Epidermal melanocyte (primary cell): ENCODE data around the gene HOXD13.

Experiments
- DNase-seq: peaks from one replicate; pipeline ENCODE4 v3.0.0; 2011; ENCODE audit warnings: low spot score; ENCODE audit not compliant: insufficient read length

The HOXD13 gene

GRCh38 chr2:176093145-176093897 lies 800 bp downstream of the HOXD13 start:
- no peak for DNase-seq

DNA sequence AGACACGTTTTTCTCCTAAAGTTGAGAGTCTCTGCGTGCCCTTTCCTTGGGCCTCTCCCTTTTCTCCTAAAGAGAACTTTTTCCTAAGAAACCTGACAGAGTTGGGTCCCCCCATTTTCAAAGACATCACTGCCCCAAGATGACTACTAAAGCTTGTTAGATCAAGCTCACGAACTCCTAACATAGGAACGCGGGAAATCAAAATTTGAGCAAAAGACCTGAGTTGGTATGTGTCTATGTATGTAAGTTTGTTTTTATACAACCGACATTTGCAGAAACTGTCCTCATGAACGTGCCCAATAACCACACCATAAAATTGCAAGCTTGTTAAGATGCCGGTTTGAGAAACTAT lies 1.4 kb downstream of the HOXD13 start:
- no peak for DNase-seq

DNA sequence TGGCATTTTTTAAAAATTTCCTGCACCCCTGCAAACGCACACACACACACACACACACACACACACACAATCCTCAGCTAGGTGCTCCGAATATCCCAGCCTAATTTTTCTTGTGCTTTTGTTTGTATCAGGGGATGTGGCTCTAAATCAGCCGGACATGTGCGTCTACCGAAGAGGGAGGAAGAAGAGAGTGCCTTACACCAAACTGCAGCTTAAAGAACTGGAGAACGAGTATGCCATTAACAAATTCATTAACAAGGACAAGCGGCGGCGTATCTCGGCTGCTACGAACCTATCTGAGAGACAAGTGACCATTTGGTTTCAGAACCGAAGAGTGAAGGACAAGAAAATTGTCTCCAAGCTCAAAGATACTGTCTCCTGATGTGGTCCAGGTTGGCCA lies 1.8 kb downstream of the HOXD13 start:
- no peak for DNase-seq

DNA sequence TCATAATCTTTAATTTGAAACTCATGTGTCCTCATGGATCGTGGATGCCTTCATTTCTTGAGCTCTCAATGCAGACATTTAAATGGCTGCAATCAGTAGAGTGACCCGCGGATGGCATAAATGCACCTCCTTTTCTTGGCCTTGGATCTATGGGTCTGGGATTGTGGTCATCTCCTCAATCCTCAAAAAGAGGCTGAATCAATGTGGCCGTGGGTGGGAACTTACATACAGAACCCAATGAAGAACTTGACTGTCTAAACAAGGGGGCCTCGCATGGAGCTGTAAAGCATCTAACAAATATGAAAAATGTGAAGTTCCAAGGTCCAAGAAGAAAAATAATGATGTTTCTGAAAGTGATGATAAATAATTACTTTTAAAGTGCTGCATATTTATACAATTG lies 2.9 kb downstream of the HOXD13 start:
- no peak for DNase-seq

DNA sequence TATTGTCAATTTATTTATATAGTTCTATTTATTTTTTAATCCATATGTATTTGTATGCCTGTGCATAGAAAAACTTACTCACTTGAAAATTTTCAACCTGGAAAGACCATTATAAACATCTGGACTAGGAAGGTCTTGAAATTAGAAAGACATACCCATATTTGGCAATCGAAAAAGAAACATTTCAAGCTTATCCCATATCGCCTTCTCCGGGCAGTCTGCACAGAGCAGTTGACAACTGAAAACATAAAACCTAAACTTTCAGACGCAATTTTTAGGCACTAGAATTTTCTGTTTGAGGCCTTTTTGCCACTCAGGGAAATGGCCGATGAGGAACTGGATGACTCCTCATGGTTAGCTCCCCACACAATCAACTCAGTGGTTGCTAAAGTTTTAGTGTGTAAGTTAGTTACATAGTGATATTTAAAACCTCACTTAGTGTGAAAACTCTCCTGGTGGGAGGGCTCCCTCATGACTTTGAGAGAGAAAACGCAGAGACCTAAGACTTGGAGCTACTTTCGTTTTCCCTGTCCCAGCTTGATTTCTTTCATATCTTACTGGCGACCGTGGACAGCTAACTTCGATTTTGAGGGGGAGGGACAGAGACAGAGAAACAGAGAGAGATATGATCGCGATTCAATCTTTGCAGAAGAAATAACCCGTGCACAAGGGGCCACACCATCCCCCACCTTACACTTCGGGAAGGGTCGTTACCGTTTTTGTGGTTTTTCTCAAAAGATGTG lies 3.9 kb downstream of the HOXD13 start:
- no peak for DNase-seq

DNA sequence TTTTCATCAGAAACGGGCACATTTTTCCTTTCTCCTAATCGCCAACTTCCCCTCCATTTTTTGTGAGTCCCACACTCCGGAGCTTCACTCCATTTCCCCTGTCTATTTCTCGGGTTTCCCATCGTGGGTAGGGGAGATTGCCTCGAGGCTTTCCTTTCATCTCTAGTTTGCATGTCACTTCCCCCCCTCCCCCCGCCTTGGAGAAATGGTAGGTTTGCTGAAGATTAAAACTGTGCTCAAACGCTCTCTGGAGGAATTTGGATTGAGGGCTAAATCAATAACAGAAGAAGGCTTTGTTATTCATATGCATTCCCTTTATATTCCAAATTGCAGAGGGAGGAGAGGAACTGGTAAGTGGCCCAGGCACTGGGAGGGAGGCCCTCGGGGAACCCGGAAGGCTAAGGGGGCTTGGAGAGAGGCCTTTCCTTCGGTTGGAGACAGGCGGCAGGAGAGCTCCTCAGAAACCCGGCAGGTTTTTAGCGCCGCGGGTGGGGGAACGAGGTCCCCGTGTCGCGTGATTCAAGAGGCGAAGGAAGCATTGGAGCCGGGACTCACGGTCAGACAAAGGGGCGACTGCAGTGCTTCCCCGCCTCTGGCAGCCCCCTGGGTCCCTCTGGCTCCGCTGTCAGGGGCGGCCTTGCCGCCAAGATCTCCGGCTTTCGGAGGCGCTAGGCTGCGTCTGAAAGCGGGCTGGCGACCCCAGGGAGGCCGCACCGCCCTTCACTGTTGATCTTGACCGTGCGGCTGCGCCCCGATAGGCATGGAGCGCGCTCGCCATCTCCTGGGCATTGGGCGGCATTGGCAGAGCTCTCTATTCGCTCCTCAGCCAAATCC lies 4.7 kb downstream of the HOXD13 start:
- DNase-seq = peak; percentile 89

GRCh38 chr2:176097820-176098365 lies 5.4 kb downstream of the HOXD13 start:
- DNase-seq = no peak

- DNase-seq = no peak
Observed at GRCh38 chr2:176098366-176099158, 6.0 kb downstream of the HOXD13 start.

DNA sequence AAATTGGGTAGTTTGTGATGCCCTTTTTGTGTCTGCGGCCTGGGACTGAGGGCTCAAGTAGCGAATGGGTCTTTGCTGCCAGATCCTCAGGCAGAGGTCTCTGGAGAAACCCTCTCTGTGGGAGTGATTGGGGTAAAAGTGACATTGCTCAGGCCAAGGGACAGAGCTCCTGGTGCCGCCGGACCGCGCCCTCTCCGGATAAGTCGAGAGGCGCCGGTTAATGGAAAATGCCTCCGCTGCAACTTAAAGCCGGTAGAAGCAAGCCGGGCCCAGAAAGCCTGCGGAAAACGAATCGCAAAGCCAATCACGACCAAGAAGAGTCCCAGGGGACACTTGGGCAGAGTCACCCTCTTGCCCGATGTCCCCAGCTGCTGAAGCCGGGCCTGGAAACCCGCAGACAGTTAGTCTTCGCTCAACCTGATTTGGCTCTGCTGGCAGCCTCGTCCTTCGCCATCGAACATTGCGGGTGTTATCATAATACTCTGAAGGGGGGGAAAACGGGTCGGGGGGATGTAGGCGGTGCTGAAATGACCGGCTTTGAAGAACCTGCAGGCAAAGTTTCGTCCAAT lies 6.7 kb downstream of the HOXD13 start:
- DNase-seq = no peak

DNA sequence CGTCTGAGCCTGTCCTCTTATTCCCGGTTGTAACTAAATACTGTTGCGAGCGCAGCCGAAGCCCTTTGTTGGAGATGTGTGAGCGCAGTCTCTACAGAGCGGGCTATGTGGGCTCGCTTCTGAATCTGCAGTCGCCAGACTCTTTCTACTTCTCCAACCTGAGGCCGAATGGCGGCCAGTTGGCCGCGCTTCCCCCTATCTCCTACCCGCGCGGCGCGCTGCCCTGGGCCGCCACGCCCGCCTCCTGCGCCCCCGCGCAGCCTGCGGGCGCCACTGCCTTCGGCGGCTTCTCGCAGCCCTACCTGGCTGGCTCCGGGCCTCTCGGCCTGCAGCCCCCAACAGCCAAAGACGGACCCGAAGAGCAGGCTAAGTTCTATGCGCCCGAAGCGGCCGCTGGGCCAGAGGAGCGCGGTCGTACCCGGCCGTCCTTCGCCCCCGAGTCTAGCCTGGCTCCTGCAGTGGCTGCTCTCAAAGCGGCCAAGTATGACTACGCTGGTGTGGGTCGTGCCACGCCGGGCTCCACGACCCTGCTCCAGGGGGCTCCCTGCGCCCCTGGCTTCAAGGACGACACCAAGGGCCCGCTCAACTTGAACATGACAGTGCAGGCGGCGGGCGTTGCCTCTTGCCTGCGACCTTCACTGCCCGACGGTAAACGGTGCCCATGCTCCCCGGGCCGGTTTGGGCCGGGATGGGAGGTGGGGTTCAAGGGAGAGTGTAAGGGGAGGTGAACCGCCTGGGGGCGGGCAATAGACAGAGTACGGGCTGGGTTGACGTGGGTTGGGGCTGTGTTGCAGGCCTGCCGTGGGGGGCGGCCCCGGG lies 7.4 kb downstream of the HOXD13 start, which contains the start of gene HOXD12:
TSS of gene HOXD12 (plus strand) at position 68 of the 819 bp plus-strand sequence. CDS start at position 75, 7 bp downstream.
- DNase-seq = no peak

DNA sequence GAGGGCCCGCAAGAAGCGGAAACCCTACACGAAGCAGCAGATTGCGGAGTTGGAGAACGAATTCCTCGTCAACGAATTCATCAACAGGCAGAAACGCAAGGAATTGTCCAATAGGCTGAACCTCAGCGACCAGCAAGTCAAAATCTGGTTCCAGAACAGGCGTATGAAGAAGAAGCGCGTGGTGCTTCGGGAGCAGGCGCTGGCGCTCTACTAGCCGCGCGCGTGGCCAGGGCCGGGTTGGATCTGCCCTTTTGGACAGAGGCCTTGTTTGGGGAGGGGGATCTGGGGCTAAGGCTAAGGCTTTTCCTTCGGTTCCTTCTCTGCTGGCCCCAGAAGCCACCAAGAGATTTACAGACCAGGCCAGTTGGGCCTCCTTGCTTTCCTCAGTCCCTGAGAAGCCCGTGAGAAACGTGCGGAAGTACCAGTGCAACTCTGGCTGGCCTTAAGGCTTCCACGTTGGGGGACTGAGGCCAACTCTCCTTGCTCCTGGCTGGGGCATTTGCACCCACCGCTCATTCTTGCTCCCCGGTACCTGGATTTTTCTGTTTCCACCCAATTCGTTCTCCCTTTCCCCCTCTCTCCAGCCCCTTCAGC lies 8.1 kb downstream of the HOXD13 start:
- DNase-seq = no peak

DNA sequence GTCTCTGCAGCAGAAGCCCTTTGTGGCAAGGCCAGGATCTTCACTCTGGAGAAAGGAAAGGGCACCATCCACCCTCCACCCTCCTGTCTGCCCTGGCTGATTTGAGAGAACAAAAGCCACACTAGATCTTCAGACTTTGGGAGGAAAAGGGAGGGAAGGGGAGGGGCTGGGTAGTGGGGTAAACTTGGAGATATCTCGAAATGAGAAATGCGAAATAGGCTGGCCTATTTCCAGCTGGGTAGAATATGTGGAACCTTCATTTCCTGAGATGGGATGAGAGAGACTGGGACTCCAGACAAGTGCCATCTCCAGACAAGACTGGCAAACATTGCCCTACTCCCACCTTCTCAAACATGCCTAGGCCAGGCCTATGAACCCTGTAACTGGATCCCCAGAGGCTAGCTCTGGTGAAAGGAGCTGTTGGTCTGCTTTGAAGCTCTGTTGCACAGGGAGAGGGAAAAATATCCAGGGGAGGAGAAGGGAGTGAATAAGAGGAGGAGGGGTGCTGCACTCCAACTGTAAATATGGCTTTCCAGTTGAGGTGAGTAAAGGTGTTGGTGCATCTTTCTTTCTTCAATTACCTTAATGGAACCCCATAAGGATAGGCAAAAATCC lies 8.8 kb downstream of the HOXD13 start:
- no peak for DNase-seq

- no peak for DNase-seq
Observed at GRCh38 chr2:176101842-176102241, 9.3 kb downstream of the HOXD13 start.

- no peak for DNase-seq
Observed at GRCh38 chr2:176102309-176102866, 9.9 kb downstream of the HOXD13 start.

DNA sequence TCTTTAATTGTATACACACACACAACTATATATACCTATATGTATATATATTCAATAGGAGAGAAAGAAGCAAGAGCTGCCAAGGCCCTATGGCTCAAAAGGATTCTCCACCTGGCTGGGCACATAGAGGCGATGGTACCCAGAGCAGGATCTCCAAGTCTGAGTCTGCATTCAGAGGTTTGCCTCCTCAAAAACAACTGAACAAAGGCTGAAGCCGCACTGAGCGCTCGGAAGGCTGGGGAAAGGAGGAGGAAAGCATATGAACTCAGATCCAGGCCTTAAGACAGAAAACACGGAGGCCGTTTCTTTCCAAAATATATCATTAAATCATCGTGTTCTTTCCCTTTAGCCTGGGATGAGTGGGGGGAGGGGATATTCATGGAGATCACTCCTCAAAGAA lies 10.7 kb downstream of the HOXD13 start:
- no peak for DNase-seq

- DNase-seq = no peak
Observed at GRCh38 chr2:176103742-176104315, 11.3 kb downstream of the HOXD13 start.

- peak; percentile 71 for DNase-seq
Observed at GRCh38 chr2:176104316-176105077, 12.0 kb downstream of the HOXD13 start.
